ENCODE measurements around the gene PIK3R1.

- TF ChIP-seq EZH2phosphoT487 (IDR thresholded peaks at IDR 0.05) = no peak
- no peak for TF ChIP-seq CTCF (IDR thresholded peaks at IDR 0.05)
These were observed 43.0 kb downstream of the PIK3R1 start for GRCh38 chr5:68258531-68258930.

All from neural progenitor cell (in vitro differentiated cells).